H9 (cell line): ENCODE data around the gene LIPA. TPM values are rescaled to one million over a fixed set of nuclear protein-coding genes. Genes with fewer than 3 reads are reported as not detected.

Experiments
- DNase-seq: peaks from one replicate; pipeline ENCODE4 v3.0.0-alpha.2; 2017
- H2AFZ ChIP-seq: one replicate; pipeline ENCODE4 v1.6.1; 2013; ENCODE audit warnings: mild to moderate bottlenecking, low read length, control low read depth, moderate library complexity
- H2AK5ac ChIP-seq: 2 replicates; pipeline ENCODE4 v1.6.1; 2013; ENCODE audit warnings: low read length, control low read depth, mixed read lengths; ENCODE audit not compliant: insufficient read length
- H2BK120ac ChIP-seq: one replicate; pipeline ENCODE4 v1.6.1; 2013; ENCODE audit warnings: low read depth, mild to moderate bottlenecking, low read length, control low read depth, inconsistent platforms; ENCODE audit not compliant: poor library complexity, severe bottlenecking
- H2BK12ac ChIP-seq: 2 replicates; pipeline ENCODE4 v1.6.1; 2013; ENCODE audit warnings: low read length, control low read depth, mixed read lengths, low read depth; ENCODE audit not compliant: insufficient read length
- H2BK15ac ChIP-seq: 2 replicates; pipeline ENCODE4 v1.6.1; 2013; ENCODE audit warnings: low read depth, low read length, control low read depth
- H2BK20ac ChIP-seq: one replicate; pipeline ENCODE4 v1.6.1; 2013; ENCODE audit warnings: low read depth, mild to moderate bottlenecking, low read length, control low read depth, inconsistent platforms; ENCODE audit not compliant: poor library complexity, severe bottlenecking
- H2BK5ac ChIP-seq: 2 replicates; pipeline ENCODE4 v1.6.1; 2013; ENCODE audit warnings: low read length, control low read depth, mixed read lengths; ENCODE audit not compliant: insufficient read length
- H3K14ac ChIP-seq: 2 replicates; pipeline ENCODE4 v1.6.1; 2013; ENCODE audit warnings: low read length, control low read depth; ENCODE audit not compliant: insufficient read depth
- H3K18ac ChIP-seq: 2 replicates; pipeline ENCODE4 v1.6.1; 2013; ENCODE audit warnings: low read depth, mild to moderate bottlenecking, mixed read lengths, low read length, control low read depth; ENCODE audit not compliant: insufficient read length
- H3K23ac ChIP-seq: 2 replicates; pipeline ENCODE4 v1.6.1; 2013; ENCODE audit warnings: low read length, control low read depth, mixed read lengths, low read depth; ENCODE audit not compliant: insufficient read length
- H3K23me2 ChIP-seq: 2 replicates; pipeline ENCODE4 v1.6.1; 2013; ENCODE audit warnings: low read depth, mild to moderate bottlenecking, mixed read lengths, low read length, control low read depth; ENCODE audit not compliant: insufficient read length, poor library complexity, severe bottlenecking
- H3K27ac ChIP-seq: 2 replicates; pipeline ENCODE4 v1.5.1; 2013; ENCODE audit warnings: low read length, control low read depth, mixed read lengths, low read depth; ENCODE audit not compliant: insufficient read length
- H3K27me3 ChIP-seq: 2 replicates; pipeline ENCODE4 v1.6.1; 2013; ENCODE audit warnings: low read length, control low read depth, inconsistent platforms; ENCODE audit not compliant: insufficient read depth
- H3K4ac ChIP-seq: 2 replicates; pipeline ENCODE4 v1.6.1; 2013; ENCODE audit warnings: low read depth, mild to moderate bottlenecking, control low read depth, inconsistent platforms, low read length, moderate library complexity
- H3K4me1 ChIP-seq: 2 replicates; pipeline ENCODE4 v1.6.1; 2013; ENCODE audit warnings: low read length, control low read depth, inconsistent platforms; ENCODE audit not compliant: insufficient read depth
- H3K4me2 ChIP-seq: 2 replicates; pipeline ENCODE4 v1.6.1; 2013; ENCODE audit warnings: low read length, control low read depth, mixed read lengths; ENCODE audit not compliant: insufficient read length, insufficient read depth
- H3K56ac ChIP-seq: 2 replicates; pipeline ENCODE4 v1.6.1; 2013; ENCODE audit warnings: low read depth, mild to moderate bottlenecking, mixed read lengths, low read length, control low read depth; ENCODE audit not compliant: insufficient read length
- H3K79me1 ChIP-seq: 2 replicates; pipeline ENCODE4 v1.6.1; 2013; ENCODE audit warnings: low read depth, mild to moderate bottlenecking, moderate library complexity, low read length, control low read depth, inconsistent platforms; ENCODE audit not compliant: insufficient read depth, poor library complexity, severe bottlenecking
- H3K79me2 ChIP-seq: 2 replicates; pipeline ENCODE4 v1.6.1; 2013; ENCODE audit warnings: low read length, control low read depth, inconsistent platforms; ENCODE audit not compliant: insufficient read depth
- H3K9ac ChIP-seq: 2 replicates; pipeline ENCODE4 v1.6.1; 2013; ENCODE audit warnings: low read length, control low read depth, mixed read lengths; ENCODE audit not compliant: insufficient read length; ENCODE audit errors: extremely low read depth
- H3K9me3 ChIP-seq: one replicate; pipeline ENCODE4 v1.6.1; 2013; ENCODE audit warnings: low read depth, low read length, inconsistent platforms; ENCODE audit not compliant: control insufficient read depth
- H3T11ph ChIP-seq: one replicate; pipeline ENCODE4 v1.6.1; 2013; ENCODE audit warnings: mild to moderate bottlenecking, low read length, control low read depth, inconsistent platforms
- H4K20me1 ChIP-seq: one replicate; pipeline ENCODE4 v1.6.1; 2013; ENCODE audit not compliant: control insufficient read depth, insufficient read length, insufficient read depth
- H4K5ac ChIP-seq: 2 replicates; pipeline ENCODE4 v1.6.1; 2013; ENCODE audit warnings: low read depth, mild to moderate bottlenecking, mixed read lengths, low read length, control low read depth; ENCODE audit not compliant: insufficient read length
- H4K8ac ChIP-seq: replicated peaks from 2 replicates; pipeline ENCODE4 v1.6.1; 2013; ENCODE audit warnings: low read length, control low read depth, mixed read lengths, low read depth; ENCODE audit not compliant: insufficient read length
- H4K91ac ChIP-seq: 2 replicates; pipeline ENCODE4 v1.6.1; 2013; ENCODE audit warnings: low read depth, mild to moderate bottlenecking, moderate library complexity, mixed read lengths, low read length, control low read depth; ENCODE audit not compliant: insufficient read length
- H3K27ac Mint-ChIP-seq, 3 experiments: 2 replicates in 2 of 3; 3 replicates in 1 of 3; pipeline ENCODE4 v1.8.0; 2020 to 2021; ENCODE audit warnings: mixed read lengths in 3 of 3, mild to moderate bottlenecking in 1 of 3, moderate library complexity in 1 of 3
- H3K27me3 Mint-ChIP-seq: 2 replicates; pipeline ENCODE4 v1.8.0; 2021; ENCODE audit warnings: low read depth, mild to moderate bottlenecking, moderate library complexity, mixed read lengths
- H3K36me3 Mint-ChIP-seq, 3 experiments: 2 replicates in 2 of 3; 3 replicates in 1 of 3; pipeline ENCODE4 v1.8.0; 2020 to 2021; ENCODE audit warnings: low read depth in 3 of 3, mixed read lengths in 3 of 3; ENCODE audit not compliant: insufficient read depth in 1 of 3
- H3K4me1 Mint-ChIP-seq, 2 experiments: 2 replicates each; pipeline ENCODE4 v1.8.0; 2020; ENCODE audit warnings: mixed read lengths in 2 of 2
- H3K4me3 Mint-ChIP-seq, 2 experiments: 2 replicates in 1 of 2; 3 replicates in 1 of 2; pipeline ENCODE4 v1.8.0; 2020 to 2021; ENCODE audit warnings: mild to moderate bottlenecking in 2 of 2, mixed read lengths in 2 of 2, moderate library complexity in 1 of 2
- H3K9me3 Mint-ChIP-seq, 2 experiments: 2 replicates in 1 of 2; 3 replicates in 1 of 2; pipeline ENCODE4 v1.8.0; 2020; ENCODE audit warnings: mild to moderate bottlenecking in 2 of 2, mixed read lengths in 2 of 2, moderate library complexity in 1 of 2
- WGBS: extraction: QIAGEN DNeasy Blood & Tissue Kit; methylation state at CpG from one replicate; pipeline ENCODE4 v1.1.7; 2013; ENCODE audit warnings: missing lambda C conversion rate, low lambda C conversion rate, mixed read lengths; ENCODE audit not compliant: insufficient read length; ENCODE audit errors: extremely low coverage; 5-methylcytosine and 5-hydroxymethylcytosine counted together
- total RNA-seq: library from RNA; stranded (reverse); gene quantifications from 2 replicates; pipeline ENCODE4 v1.2.1, GENCODE V29; 2021
- TF ChIP-seq, protein P1 (sequence below): fragments of 200-600 bp; sonication (generic); conservative IDR thresholded peaks from 3 replicates; pipeline ENCODE4 v1.8.0; 2021; ENCODE audit warnings: antibody characterized with exemption, mild to moderate bottlenecking

Gene LIPA
- total RNA-seq, 1 experiment from 2014 or later, result 20.9 TPM

- no peaks in the 10 kb centered on the region for H3K23me2 ChIP-seq
- no peak overlapping the region for H3K27ac ChIP-seq
- no CpG with 5 or more reads among the region's 4 CpGs for WGBS
- H4K5ac ChIP-seq, result no peak overlapping the region
- no peaks in the 10 kb centered on the region for H3K9me3 ChIP-seq
- no peak overlapping the region for H3K23ac ChIP-seq
- H3K4me3 Mint-ChIP-seq, result no peak overlapping the region
- H3K4me1 ChIP-seq, result no peaks in the 10 kb centered on the region
- H3K36me3 Mint-ChIP-seq, result no peaks in the 10 kb centered on the region
- no peak overlapping the region for H3K4me2 ChIP-seq
- no peak overlapping the region for H3K27ac Mint-ChIP-seq
- no peak overlapping the region for H2BK5ac ChIP-seq
- H2BK12ac ChIP-seq, result no peak overlapping the region
- H3K56ac ChIP-seq, result no peak overlapping the region
- H2BK120ac ChIP-seq, result no peak overlapping the region
- no peaks in the 10 kb centered on the region for H3K9me3 Mint-ChIP-seq
- no peaks in the 10 kb centered on the region for H3K27me3 ChIP-seq
- TF ChIP-seq, protein P1, sequence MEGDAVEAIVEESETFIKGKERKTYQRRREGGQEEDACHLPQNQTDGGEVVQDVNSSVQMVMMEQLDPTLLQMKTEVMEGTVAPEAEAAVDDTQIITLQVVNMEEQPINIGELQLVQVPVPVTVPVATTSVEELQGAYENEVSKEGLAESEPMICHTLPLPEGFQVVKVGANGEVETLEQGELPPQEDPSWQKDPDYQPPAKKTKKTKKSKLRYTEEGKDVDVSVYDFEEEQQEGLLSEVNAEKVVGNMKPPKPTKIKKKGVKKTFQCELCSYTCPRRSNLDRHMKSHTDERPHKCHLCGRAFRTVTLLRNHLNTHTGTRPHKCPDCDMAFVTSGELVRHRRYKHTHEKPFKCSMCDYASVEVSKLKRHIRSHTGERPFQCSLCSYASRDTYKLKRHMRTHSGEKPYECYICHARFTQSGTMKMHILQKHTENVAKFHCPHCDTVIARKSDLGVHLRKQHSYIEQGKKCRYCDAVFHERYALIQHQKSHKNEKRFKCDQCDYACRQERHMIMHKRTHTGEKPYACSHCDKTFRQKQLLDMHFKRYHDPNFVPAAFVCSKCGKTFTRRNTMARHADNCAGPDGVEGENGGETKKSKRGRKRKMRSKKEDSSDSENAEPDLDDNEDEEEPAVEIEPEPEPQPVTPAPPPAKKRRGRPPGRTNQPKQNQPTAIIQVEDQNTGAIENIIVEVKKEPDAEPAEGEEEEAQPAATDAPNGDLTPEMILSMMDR, result no peak
- no peaks in the 10 kb centered on the region; the same call in 1 of the 2 replicates for H3K27me3 Mint-ChIP-seq
- H3T11ph ChIP-seq, result no peak overlapping the region
- no peak overlapping the region for H3K9ac ChIP-seq
- no peak overlapping the region for H4K8ac ChIP-seq
- no peaks in the 10 kb centered on the region for H4K20me1 ChIP-seq
- no peaks in the 10 kb centered on the region for H3K79me2 ChIP-seq
- no peaks in the 10 kb centered on the region for H3K79me1 ChIP-seq
- no peak overlapping the region for H3K14ac ChIP-seq
- H4K91ac ChIP-seq, result no peak overlapping the region
- H2BK15ac ChIP-seq, result no peak overlapping the region
- no peak overlapping the region for H3K4ac ChIP-seq
- H3K4me1 Mint-ChIP-seq, result no peaks in the 10 kb centered on the region
- no peak overlapping the region for H3K18ac ChIP-seq
- H2BK20ac ChIP-seq, result no peak overlapping the region
- no peak overlapping the region for H2AFZ ChIP-seq
- no peak for DNase-seq
- H2AK5ac ChIP-seq, result no peak overlapping the region
Measured at GRCh38 chr10:89165923-89166322, 85.7 kb downstream of the LIPA start.
